Ishikawa (cell line): ENCODE data around the gene ZNF700.

Experiments
- CEBPB ChIP-seq: IDR thresholded peaks from 2 replicates; pipeline ENCODE4 v1.6.1; 2012
- CREB1 ChIP-seq: IDR thresholded peaks from 2 replicates; pipeline ENCODE4 v1.6.1; 2012; ENCODE audit warnings: low read depth
- EGR1 ChIP-seq: IDR thresholded peaks from 2 replicates; pipeline ENCODE4 v1.6.1; 2012
- EP300 ChIP-seq: IDR thresholded peaks from 2 replicates; pipeline ENCODE4 v1.6.1; 2012; ENCODE audit warnings: borderline replicate concordance
- FOXM1 ChIP-seq: IDR thresholded peaks from 2 replicates; pipeline ENCODE4 v1.6.1; 2012; ENCODE audit warnings: low read depth, borderline replicate concordance
- NFIC ChIP-seq: IDR thresholded peaks from 2 replicates; pipeline ENCODE4 v1.6.1; 2012
- RAD21 ChIP-seq: IDR thresholded peaks from 2 replicates; pipeline ENCODE4 v1.6.1; 2012; ENCODE audit warnings: low read depth
- REST ChIP-seq: IDR thresholded peaks from 2 replicates; pipeline ENCODE4 v1.6.1; 2012; ENCODE audit warnings: low read depth, mild to moderate bottlenecking
- TAF1 ChIP-seq: IDR thresholded peaks from 2 replicates; pipeline ENCODE4 v1.6.1; 2012; ENCODE audit warnings: low read depth, mild to moderate bottlenecking
- TCF12 ChIP-seq: IDR thresholded peaks from 2 replicates; pipeline ENCODE4 v1.6.1; 2012; ENCODE audit warnings: low read depth
- TEAD4 ChIP-seq: IDR thresholded peaks from 2 replicates; pipeline ENCODE4 v1.6.1; 2012
- YY1 ChIP-seq: IDR thresholded peaks from 2 replicates; pipeline ENCODE4 v1.6.1; 2012; ENCODE audit warnings: low read depth
- ZBTB7A ChIP-seq: IDR thresholded peaks from 2 replicates; pipeline ENCODE4 v1.6.1; 2012; ENCODE audit warnings: low read depth
- TF ChIP-seq, protein P1 (sequence below): IDR thresholded peaks from 2 replicates; pipeline ENCODE4 v1.6.1; 2012
- TF ChIP-seq, protein P2 (sequence below): IDR thresholded peaks from 2 replicates; pipeline ENCODE4 v1.6.1; 2012

Gene ZNF700

DNA sequence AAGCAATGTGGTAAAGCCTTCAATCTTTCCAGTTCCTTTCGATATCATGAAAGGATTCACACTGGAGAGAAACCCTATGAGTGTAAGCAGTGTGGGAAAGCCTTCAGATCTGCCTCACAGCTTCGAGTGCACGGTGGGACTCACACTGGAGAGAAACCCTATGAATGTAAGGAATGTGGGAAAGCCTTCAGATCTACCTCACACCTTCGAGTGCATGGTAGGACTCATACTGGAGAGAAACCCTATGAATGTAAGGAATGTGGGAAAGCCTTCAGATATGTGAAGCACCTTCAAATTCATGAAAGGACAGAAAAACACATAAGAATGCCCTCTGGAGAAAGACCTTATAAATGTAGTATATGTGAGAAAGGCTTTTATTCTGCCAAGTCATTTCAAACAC is 24.3 kb downstream of the ZNF700 start:
- peak; percentile 63; the same call in 1 of the 2 replicates for TF ChIP-seq TEAD4
- no peak for TF ChIP-seq CREB1
- TF ChIP-seq, protein P1, sequence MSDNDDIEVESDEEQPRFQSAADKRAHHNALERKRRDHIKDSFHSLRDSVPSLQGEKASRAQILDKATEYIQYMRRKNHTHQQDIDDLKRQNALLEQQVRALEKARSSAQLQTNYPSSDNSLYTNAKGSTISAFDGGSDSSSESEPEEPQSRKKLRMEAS: no peak
- TF ChIP-seq RAD21: no peak
- no peak for TF ChIP-seq FOXM1
- no peak for TF ChIP-seq EGR1
- TF ChIP-seq EP300: no peak
- TF ChIP-seq YY1: no peak
- TF ChIP-seq TAF1: no peak
- TF ChIP-seq, protein P2, sequence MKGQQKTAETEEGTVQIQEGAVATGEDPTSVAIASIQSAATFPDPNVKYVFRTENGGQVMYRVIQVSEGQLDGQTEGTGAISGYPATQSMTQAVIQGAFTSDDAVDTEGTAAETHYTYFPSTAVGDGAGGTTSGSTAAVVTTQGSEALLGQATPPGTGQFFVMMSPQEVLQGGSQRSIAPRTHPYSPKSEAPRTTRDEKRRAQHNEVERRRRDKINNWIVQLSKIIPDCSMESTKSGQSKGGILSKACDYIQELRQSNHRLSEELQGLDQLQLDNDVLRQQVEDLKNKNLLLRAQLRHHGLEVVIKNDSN: no peak
- no peak for TF ChIP-seq REST
- TF ChIP-seq TCF12: peak; percentile 59; the same call in 1 of the 2 replicates
- TF ChIP-seq ZBTB7A: no peak
- TF ChIP-seq CEBPB: no peak

DNA sequence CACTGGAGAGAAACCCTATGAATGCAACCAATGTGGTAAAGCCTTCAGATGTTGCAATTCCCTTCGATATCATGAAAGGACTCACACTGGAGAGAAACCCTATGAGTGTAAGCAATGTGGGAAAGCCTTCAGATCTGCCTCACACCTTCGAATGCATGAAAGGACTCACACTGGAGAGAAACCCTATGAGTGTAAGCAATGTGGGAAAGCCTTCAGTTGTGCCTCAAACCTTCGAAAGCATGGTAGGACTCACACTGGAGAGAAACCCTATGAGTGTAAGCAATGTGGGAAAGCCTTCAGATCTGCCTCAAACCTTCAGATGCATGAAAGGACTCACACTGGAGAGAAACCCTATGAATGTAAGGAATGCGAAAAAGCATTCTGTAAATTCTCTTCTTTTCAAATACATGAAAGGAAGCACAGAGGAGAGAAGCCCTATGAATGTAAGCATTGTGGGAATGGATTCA is 24.7 kb downstream of the ZNF700 start:
- peak; percentile 10; the same call in 1 of the 2 replicates for TF ChIP-seq TCF12

GRCh38 chr19:11950312-11950711 is 25.4 kb downstream of the ZNF700 start:
- no peak for TF ChIP-seq RAD21
- TF ChIP-seq EP300: no peak
- TF ChIP-seq, protein P1: no peak
- TF ChIP-seq REST: no peak
- no peak for TF ChIP-seq YY1
- TF ChIP-seq, protein P2: no peak
- TF ChIP-seq ZBTB7A: no peak
- no peak for TF ChIP-seq TCF12
- no peak for TF ChIP-seq NFIC
- TF ChIP-seq CEBPB: no peak
- TF ChIP-seq CREB1: no peak
- TF ChIP-seq EGR1: no peak

GRCh38 chr19:11963566-11964355 is 38.9 kb downstream of the ZNF700 start:
- TF ChIP-seq REST (no peak), RAD21 (peak; percentile 65)

- no peak for TF ChIP-seq ZBTB7A
- no peak for TF ChIP-seq NFIC
- TF ChIP-seq, protein P1: no peak
- TF ChIP-seq CREB1: no peak
- no peak for TF ChIP-seq CEBPB
- TF ChIP-seq RAD21: 0 out of 2 replicates have a peak, but pooled peaks have one; percentile 5
- TF ChIP-seq TEAD4: no peak
- no peak for TF ChIP-seq EP300
- TF ChIP-seq FOXM1: no peak
Observed at GRCh38 chr19:11964496-11964857, 39.6 kb downstream of the ZNF700 start.
